ENCODE results near the gene MTRF1L.

- TF ChIP-seq CTCF (IDR thresholded peaks at IDR 0.05) (no peak), ZFX (IDR thresholded peaks at IDR 0.05; ENCODE audit: borderline replicate concordance) (no peak)
Measured at GRCh38 chr6:152954443-152954842, 48.1 kb downstream of the MTRF1L start.

Data from 22Rv1 (cell line).